Upper lobe of right lung (tissue), 1 donor: ENCODE measurements around the gene KDELR3. TPM values are rescaled to one million over a fixed set of nuclear protein-coding genes. Genes with fewer than 3 reads are reported as not detected.

ENCODE experiments used
- ATAC-seq: fragments of 200-7000 bp; cut with Tn5 transposase; one replicate; pipeline ENCODE4 v1.9.1; 2020; ENCODE audit warnings: mild to moderate bottlenecking, moderate library complexity
- DNase-seq: peaks from one replicate; pipeline ENCODE4 v3.0.0-alpha.2; 2020
- H3K27ac ChIP-seq: fragments of 200-600 bp; one replicate; pipeline ENCODE4 v1.8.0; 2022
- H3K27me3 ChIP-seq: fragments of 200-600 bp; one replicate; pipeline ENCODE4 v1.8.0; 2022; ENCODE audit warnings: mild to moderate bottlenecking
- H3K36me3 ChIP-seq: fragments of 200-600 bp; one replicate; pipeline ENCODE4 v1.8.0; 2022
- H3K4me1 ChIP-seq: fragments of 200-600 bp; one replicate; pipeline ENCODE4 v1.8.0; 2022
- H3K4me3 ChIP-seq: fragments of 200-600 bp; one replicate; pipeline ENCODE4 v1.8.0; 2022; ENCODE audit warnings: mild to moderate bottlenecking
- H3K9me3 ChIP-seq: fragments of 200-600 bp; one replicate; pipeline ENCODE4 v1.8.0; 2022
- CTCF ChIP-seq: fragments of 200-600 bp; IDR thresholded peaks from one replicate; pipeline ENCODE4 v1.8.0; 2022; ENCODE audit warnings: antibody characterized with exemption
- intact Hi-C: fragments of 100-400 bp; cut with DNase I; formaldehyde crosslinking; loops from one replicate; pipeline ENCODE4 v1.11.0; 2022
- total RNA-seq: library from RNA; stranded (reverse); fragmentation: NEBNext Ultra II Directional; extraction: Animal tissue kit (Norgen Biotek cat#: 25700); gene quantifications from one replicate; pipeline ENCODE4 v1.2.1, GENCODE V29; 2021
- donor health status: DM: no; HTN: yes; CAD: no; lungs with severe emphysema.

The KDELR3 gene
- total RNA-seq, 1 donor from 2014 or later, result 5.9 TPM

GRCh38 chr22:38490915-38491314 is 23.0 kb downstream of the KDELR3 start:
- H3K27ac ChIP-seq, result no peak overlapping the region
- H3K9me3 ChIP-seq, result no peaks in the 10 kb centered on the region
- intact Hi-C loops, result no loop called here
- DNase-seq, result no peak
- peak; percentile 74 for ATAC-seq
- no peak for TF ChIP-seq CTCF
- H3K4me3 ChIP-seq, result no peak overlapping the region
- no peaks in the 10 kb centered on the region for H3K27me3 ChIP-seq
- peaks cover 10% of the 10 kb centered on the region for H3K4me1 ChIP-seq
- H3K36me3 ChIP-seq, result peaks cover 100% of the 10 kb centered on the region

GRCh38 chr22:38491707-38492348 is 23.9 kb downstream of the KDELR3 start:
- H3K4me3 ChIP-seq, result no peak overlapping the region
- H3K27ac ChIP-seq, result no peak overlapping the region
- no peak for DNase-seq
- peaks cover 10% of the 10 kb centered on the region for H3K4me1 ChIP-seq
- no peak for TF ChIP-seq CTCF
- intact Hi-C loops, result no loop called here
- H3K27me3 ChIP-seq, result no peaks in the 10 kb centered on the region
- no peaks in the 10 kb centered on the region for H3K9me3 ChIP-seq
- H3K36me3 ChIP-seq, result peaks cover 100% of the 10 kb centered on the region
- ATAC-seq, result no peak

GRCh38 chr22:38494498-38494897 is 26.6 kb downstream of the KDELR3 start:
- Histone ChIP-seq H3K27me3 (no peaks in the 10 kb centered on the region), H3K9me3 (no peaks in the 10 kb centered on the region), H3K27ac (no peak overlapping the region), H3K4me3 (no peak overlapping the region), H3K4me1 (peaks cover 11% of the 10 kb centered on the region), H3K36me3 (peaks cover 100% of the 10 kb centered on the region)
- intact Hi-C loops, result no loop called here
- DNase-seq (no peak), ATAC-seq (no peak)
- no peak for TF ChIP-seq CTCF

- H3K4me1 ChIP-seq, result peaks cover 15% of the 10 kb centered on the region
- H3K36me3 ChIP-seq, result peaks cover 100% of the 10 kb centered on the region
- H3K4me3 ChIP-seq, result no peak overlapping the region
These were observed 27.0 kb downstream of the KDELR3 start for GRCh38 chr22:38494939-38495338.

GRCh38 chr22:38497869-38498268 is 30.0 kb downstream of the KDELR3 start:
- Histone ChIP-seq H3K27me3 (no peaks in the 10 kb centered on the region), H3K4me1 (peaks cover 29% of the 10 kb centered on the region), H3K4me3 (no peak overlapping the region), H3K27ac (no peak overlapping the region), H3K36me3 (peaks cover 94% of the 10 kb centered on the region), H3K9me3 (no peaks in the 10 kb centered on the region)
- no peak for TF ChIP-seq CTCF
- no peak for ATAC-seq
- DNase-seq, result no peak
- intact Hi-C loops, result no loop called here

More at GRCh38 chr22:38494939-38495338, 27.0 kb downstream of the KDELR3 start:
- no peak for DNase-seq
- no peak for TF ChIP-seq CTCF
- intact Hi-C loops, result no loop called here
- ATAC-seq, result no peak
- H3K9me3 ChIP-seq, result no peaks in the 10 kb centered on the region
- no peaks in the 10 kb centered on the region for H3K27me3 ChIP-seq
- H3K27ac ChIP-seq, result no peak overlapping the region
